Fibroblast of skin of right biceps (primary cell): ENCODE data around the gene CCDC81.
A peak's percentile ranks its signal among the peaks of the same experiment; 100 is the strongest.

Source experiments
- DNase-seq: peaks from one replicate; pipeline ENCODE4 v3.0.0-alpha.2; 2013

CCDC81 gene

GRCh38 chr11:86469491-86470388, 95.1 kb downstream of the CCDC81 start:
- DNase-seq, result peak; percentile 35
